Activated CD4-positive, alpha-beta T cell treated with anti-CD3 and anti-CD28 coated beads, Interleukin-2, Interleukin-4, amounts not matched to agents 100 ng/mL and 50 ng/mL, durations not matched to agents 16 hours and 8 hours (primary cell): Measurements from ENCODE around the gene ZNF574.

Source experiments
- DNase-seq: peaks from one replicate; pipeline ENCODE4 v3.0.0-alpha.2; 2020; ENCODE audit warnings: low spot score

Gene ZNF574

GRCh38 chr19:42102877-42103276 lies 26.9 kb downstream of the ZNF574 start:
- DNase-seq = no peak

DNA sequence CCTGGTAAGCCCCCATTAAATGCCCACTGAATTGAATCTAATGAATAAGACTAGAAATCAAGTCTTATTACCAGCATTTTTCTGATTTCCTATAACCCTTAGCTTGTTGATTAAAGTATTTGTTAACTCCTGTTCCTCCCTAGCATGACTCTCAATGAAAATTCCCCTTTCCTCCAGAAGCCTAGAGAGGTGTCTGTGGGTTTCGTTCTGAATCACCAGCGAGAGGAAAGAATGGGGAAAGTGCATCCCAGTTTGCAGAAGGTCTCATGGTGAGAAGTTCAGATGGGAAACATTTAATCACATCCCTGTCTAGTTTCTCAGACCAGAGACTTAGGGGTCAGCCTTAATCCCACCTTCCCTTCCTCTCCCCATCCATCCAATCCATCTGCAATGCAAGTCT lies 29.4 kb downstream of the ZNF574 start:
- no peak for DNase-seq

DNA sequence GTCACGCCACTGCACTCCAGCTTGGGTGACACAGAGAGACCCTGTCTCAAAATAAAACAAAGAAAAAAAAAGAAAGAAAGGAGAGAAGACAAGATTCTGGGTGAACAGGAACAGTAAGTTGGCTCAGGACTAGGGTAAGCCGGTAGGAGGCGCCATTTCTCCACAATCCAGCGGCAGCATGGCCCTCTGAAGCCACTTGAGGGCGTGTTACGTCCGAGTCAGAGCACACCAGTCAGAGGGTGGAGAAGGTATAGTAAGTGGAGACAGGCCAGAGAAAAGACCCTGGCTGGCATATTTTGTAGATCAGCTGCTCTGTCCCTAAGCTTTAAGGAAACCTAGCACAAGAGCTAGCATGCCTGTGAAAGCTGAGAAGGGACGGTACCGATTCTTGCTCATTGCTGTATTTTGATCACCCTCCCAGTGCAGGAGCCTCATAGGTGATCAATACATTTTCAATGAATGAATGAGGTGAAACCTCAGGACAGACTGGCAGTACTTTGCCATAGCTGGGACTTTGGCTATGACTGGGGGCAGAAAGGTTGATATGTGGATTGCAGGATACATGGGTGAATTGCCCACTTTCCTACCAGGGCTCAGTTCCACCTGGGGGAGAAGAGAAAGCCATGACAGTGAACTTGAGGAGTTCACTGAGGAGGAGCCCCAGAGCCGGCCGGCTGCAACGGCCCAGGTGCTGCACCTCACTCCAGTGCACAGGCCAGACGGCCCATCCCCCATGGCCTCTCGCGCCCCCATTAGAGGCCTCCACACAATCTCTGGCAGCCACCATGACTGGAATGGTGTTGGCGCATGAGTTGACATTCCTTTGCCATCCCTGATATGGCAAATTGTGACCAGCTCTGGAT lies 32.8 kb downstream of the ZNF574 start:
- peak; percentile 92 for DNase-seq

DNA sequence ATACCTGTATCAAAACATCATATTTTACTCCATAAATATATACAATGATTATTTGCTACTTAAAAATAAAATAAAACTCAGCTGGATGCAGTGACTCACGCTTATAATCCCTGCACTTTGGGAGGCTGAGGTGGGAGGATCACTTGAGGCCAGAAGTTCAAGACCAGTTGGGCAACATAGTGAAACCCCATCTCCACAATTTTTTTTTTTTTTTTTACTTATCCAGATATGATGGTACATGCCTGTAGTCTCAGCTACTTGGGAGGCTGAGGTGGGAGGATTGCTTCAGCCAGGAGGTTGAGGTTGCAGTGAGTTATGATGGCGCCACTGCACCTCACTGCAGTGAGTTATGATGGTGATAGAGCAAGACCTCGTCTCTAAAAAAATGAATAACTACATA lies 33.9 kb downstream of the ZNF574 start:
- no peak for DNase-seq

DNA sequence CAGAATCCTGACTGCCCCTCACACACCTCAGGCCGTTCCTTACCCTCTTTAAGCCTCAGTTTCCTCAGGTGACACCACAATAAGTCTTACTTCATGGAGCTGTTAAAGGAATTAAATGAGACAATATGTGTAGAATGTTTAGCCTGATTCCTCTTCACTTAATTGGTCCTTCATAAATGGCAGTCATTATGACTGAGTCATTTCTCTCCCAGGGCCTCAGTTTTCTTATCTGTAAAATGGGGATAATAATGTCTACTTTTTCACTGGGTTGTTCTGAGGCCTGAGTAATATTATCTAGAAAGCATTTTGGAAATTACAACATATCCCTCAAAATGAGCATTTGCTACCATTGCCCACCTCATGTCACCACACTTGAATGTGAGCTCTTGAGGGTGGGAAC lies 34.7 kb downstream of the ZNF574 start:
- DNase-seq = no peak

DNA sequence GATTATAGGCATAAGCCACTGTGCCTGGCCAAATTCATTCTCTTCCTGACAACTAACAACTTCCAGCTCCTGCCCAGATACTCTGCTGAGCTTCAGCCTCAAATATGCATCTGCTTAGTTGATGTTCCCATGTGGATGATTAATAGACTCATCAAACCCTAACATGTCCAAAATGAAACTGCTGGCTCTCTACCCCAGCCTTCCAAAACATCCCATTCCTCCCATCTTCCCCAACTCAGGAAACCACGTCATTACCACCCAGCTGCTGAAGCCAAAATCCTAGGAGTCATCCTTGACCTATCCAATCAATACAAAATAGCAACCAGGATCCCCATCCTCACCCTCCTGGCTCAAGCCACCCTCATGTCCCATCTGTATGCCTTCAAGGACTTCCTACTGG lies 35.4 kb downstream of the ZNF574 start:
- DNase-seq = no peak

DNA sequence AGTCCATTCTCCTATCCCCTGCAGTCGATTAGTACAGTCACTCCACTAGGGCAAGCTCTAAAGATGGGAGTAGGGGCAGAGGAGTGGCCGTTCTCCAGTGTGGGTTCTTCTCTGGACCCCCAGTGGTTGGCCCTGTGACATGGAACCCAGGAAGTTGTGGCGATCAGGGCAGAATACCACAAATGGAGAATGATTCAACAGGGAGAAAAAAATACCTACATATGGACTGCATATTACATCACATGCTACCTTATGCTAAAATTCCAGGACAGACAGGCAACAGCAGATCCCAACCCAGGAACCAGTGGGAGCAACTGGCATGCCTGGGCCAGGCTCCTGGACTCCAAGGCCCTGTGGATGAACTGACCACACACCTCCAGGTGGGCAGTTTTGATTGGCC lies 35.8 kb downstream of the ZNF574 start:
- DNase-seq = no peak

- no peak for DNase-seq
These were observed 37.8 kb downstream of the ZNF574 start for GRCh38 chr19:42113641-42114348.

- no peak for DNase-seq
These were observed 38.4 kb downstream of the ZNF574 start for GRCh38 chr19:42114412-42114811.

DNA sequence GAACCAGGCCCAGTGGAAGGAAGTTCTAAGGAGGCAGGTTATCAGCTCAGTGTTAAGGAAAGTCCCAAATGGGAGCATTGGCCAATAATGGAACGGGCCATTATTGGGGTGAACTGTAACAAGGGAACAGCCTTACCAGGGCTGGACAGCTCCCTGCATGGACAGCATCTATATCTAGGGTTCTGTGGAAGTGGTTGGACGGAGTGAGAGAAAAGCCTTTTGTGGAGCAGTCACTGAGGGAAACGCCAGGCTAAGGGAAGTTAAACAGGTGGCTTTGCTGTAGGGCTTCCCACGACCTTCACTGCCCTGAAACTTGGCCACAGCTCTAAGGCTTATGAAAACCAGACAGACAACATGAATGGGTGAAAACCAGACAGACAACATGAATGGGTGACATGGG lies 39.3 kb downstream of the ZNF574 start:
- DNase-seq = no peak

GRCh38 chr19:42115705-42116104 lies 39.7 kb downstream of the ZNF574 start:
- DNase-seq = no peak

DNA sequence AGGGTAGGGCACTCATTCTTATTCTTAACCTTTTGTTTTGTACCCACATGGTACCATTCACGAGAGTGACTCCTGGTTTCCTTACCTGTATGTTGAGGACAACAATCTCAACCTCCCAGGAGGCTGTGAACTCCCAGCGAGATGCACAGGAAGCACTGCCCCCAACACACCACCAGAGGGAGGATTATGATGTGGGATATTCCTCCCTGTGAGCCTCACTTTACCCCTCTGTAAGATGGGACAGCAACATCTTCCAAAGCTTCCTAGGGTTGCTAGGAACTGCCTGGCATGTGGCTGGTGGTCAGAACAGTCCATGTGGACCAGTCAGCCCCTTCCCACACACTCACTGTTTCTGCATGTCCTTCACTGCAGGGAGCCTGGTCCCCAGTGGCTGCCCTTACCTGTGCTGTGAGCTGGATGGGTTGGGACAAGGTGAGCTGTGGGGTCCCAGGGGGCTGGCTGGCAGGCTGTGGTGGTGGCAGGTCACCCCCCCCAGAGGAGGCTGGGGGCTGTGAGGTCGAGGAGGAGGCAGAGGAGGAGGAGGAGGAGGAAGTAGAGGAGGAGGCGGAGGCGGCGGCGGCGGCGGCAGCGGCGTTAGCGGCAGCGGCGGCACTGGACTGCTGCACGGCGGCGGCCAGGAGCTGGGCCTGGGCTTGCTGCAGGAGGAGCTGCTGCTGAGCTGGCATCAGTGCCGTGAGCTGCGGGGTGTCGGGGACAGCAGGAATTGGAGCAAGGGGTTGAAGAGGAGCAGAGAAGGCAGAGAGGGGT lies 40.5 kb downstream of the ZNF574 start:
- no peak for DNase-seq

GRCh38 chr19:42117076-42117475 lies 41.1 kb downstream of the ZNF574 start:
- DNase-seq = no peak

DNA sequence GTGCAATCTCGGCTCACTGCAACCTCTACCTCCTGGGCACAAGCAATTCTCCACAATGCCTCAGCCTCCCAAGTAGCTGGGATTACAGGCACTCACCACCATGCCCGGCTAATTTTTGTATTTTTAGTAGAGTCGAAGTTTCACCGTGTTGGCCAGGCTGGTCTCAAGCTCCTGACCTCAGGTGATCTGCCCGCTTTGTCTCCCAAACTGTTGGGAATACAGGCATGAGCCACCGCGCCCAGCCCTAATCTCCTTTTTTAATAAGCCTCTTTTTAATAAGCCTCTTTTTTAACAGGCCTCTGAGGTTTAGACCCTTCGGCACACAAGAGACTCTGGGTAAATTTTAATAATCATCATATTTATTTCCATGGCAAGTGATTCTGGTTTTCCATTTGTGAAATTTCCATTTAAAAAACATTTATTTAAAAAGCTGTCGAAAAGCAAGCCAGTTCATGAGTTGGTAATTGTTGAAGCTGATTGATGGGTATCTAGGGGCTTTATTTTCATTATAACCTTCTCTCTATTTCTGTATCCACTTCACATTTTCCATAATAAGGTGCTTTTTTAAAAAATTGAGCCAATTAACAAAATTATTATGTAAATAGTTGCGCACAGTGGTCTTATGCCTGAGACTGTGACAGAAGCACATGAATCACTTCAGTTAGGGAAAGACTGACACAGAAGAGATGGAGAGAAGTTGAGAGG lies 44.5 kb downstream of the ZNF574 start:
- no peak for DNase-seq

DNA sequence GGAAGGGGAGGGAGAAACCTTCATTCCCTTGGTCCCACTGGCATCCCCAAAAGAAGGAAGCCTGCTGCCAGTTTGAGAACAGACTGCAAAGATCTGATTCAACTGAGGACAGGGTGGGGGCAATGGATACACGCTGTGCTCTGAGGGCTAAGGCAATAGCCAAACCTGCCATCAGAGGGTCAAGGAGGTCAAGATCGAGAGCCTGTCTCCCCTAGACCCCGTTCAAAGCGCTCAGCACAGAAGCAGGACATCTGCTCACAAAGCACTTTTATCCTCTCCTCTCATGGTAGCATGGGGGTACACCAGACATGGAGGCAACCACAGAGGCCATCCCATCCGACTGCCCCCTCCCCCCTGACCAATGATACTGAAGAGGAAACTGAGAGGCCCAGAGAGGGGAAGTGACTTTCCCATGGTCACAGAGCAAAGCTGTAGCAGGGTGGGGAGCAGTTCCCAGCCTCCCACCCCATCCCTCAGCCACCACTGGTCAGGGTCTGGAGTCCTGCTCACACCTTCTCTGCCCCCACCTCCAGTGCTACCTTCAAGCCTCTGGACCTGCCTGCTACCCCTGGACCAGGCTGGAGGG lies 45.2 kb downstream of the ZNF574 start:
- no peak for DNase-seq

GRCh38 chr19:42121656-42122069 lies 45.7 kb downstream of the ZNF574 start:
- peak; percentile 87 for DNase-seq

DNA sequence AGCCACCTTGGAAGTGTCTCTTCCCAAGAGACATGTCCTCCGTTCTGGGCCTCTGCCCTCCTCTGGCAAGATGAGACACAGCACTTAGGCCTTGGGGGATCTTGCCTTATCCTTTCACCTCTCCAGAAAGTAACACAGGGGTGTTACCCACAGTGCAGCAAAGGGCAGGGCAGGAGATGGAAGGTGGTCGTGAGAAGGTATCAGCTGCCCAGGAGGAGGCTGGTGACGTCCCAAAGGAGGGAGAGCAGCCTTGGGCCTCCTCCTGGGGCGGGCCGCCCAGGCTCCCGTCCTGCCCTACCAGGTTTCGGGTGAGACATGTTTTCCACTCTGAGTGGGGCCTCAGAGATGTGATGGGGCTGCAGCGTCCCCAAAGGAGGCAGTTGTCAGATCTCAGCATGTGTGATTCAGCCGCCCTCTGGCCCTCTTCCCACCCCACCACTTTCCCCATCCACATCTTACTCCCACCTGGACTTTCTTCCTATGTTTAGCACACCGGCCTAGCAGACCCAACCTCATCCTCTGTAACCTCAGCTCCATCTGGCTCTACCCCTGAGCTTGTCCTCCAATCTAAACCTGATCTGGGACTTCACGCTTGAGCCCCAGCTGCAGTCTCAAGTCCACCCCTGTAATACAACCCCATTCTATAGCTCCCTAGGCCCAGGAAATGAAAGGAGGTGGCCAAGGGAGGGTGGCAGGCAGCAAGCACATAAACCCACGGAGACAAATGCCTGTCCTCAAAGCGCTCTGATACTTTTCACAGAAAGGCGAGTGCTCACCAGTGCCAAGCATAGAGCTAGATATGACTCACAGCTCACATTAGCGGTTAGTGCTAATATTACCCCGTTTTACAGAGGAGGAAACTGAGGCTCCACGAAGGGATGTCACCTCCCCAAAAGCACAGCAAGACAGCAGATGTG lies 47.0 kb downstream of the ZNF574 start:
- DNase-seq = peak; percentile 66

- no peak for DNase-seq
These were observed 47.8 kb downstream of the ZNF574 start for GRCh38 chr19:42123765-42124164.

DNA sequence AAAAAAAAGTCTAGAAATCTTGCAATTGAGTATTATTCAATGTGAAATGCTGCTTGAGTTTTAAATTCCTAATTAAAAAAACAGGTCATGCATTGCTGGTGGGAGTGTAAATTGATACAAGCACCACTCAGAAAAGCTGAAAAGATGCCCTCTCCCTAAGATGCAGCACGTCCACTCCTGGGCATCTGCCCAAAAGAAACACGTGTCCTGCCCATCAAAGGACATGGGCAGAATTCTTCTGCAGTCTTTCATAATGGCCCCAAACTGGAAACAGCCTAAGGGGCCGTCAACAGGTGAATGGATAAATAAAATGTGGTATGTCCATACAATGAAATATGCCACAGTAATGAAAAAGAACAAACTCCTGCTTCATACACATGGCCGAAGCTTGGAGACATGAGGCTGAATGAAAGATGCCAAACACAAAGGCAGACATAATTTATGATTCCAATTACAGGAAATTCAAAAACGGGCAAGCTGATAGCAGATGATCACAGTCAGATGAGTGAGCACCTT lies 48.5 kb downstream of the ZNF574 start:
- no peak for DNase-seq

DNA sequence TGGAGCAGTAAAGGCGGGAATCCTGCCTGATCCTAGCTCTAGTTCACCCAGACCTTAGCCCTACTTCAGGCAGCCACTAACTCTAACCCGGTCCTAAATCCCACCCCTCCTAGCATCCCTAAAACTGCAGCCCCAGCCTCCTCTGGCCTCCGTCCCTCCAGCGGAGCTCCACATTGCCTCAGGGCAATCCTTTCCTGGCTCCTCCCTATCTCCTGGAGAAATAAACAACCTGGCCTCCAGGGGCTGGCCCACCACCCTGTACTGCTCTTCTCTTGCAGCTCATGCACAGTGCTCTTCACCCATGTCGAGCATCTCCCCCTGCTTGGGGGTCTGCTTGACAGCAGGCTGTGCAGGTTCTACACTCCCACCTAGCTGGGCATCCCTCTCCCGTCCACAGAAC lies 49.6 kb downstream of the ZNF574 start:
- DNase-seq = no peak
